Caco-2 (cell line): ENCODE results near the gene ITPKC. TPM values are rescaled to one million over a fixed set of nuclear protein-coding genes. Genes with fewer than 3 reads are reported as not detected.
A peak's percentile ranks its signal among the peaks of the same experiment; 100 is the strongest.

Experiments
- BruUV-seq: library from RNA; stranded (reverse); fragments of 400-500 nt; replicated peaks from 2 replicates; lab custom pipeline; 2021; lab: Mats Ljungman, UMichigan
- CTCF ChIA-PET: fragments of 300-600 bp; sonication (Branson Sonifier 250); formaldehyde crosslinking; loops from one replicate; lab custom pipeline; 2022; ENCODE audit warnings: antibody characterized with exemption; lab: Charles Lee
- POLR2A ChIA-PET: fragments of 300-600 bp; sonication (Branson Sonifier 250); formaldehyde crosslinking; loops from one replicate; lab custom pipeline; 2022; ENCODE audit warnings: antibody characterized with exemption; lab: Charles Lee
- DNase-seq, 2 experiments: peaks; one replicate each; pipeline versions ENCODE4 v3.0.0 to v3.0.0-alpha.2; 2020 to 2022
- H3K27me3 ChIP-seq: replicated peaks from 2 replicates; pipeline ENCODE4 v1.6.0; 2011; ENCODE audit warnings: low read length; ENCODE audit not compliant: control insufficient read depth, insufficient read depth
- H3K36me3 ChIP-seq: 2 replicates; pipeline ENCODE4 v1.5.1; 2011; ENCODE audit warnings: low read length; ENCODE audit not compliant: control insufficient read depth, insufficient read depth
- H3K4me1 ChIP-seq: fragments of 250-450 bp; sonication (Bioruptor Pico); 2 replicates; pipeline ENCODE4 v1.5.1; 2020; ENCODE audit warnings: mild to moderate bottlenecking
- H3K4me3 ChIP-seq: 2 replicates; pipeline ENCODE4 v1.5.1; 2011; ENCODE audit warnings: low read depth, mild to moderate bottlenecking, control low read depth, low read length
- H3K9me3 ChIP-seq: fragments of 250-450 bp; sonication (Bioruptor Pico); 2 replicates; pipeline ENCODE4 v1.5.1; 2020; ENCODE audit warnings: mild to moderate bottlenecking, moderate library complexity
- H3K27ac Mint-ChIP-seq: one replicate; pipeline ENCODE4 v1.8.0; 2022; ENCODE audit warnings: mixed read lengths; ENCODE audit not compliant: unreplicated experiment
- H3K27me3 Mint-ChIP-seq: one replicate; pipeline ENCODE4 v1.8.0; 2022; ENCODE audit warnings: mixed read lengths; ENCODE audit not compliant: insufficient read depth, unreplicated experiment
- H3K36me3 Mint-ChIP-seq: one replicate; pipeline ENCODE4 v1.8.0; 2022; ENCODE audit warnings: mild to moderate bottlenecking, mixed read lengths; ENCODE audit not compliant: insufficient read depth, unreplicated experiment
- H3K4me1 Mint-ChIP-seq: one replicate; pipeline ENCODE4 v1.8.0; 2022; ENCODE audit warnings: low read depth, mixed read lengths; ENCODE audit not compliant: unreplicated experiment
- H3K4me3 Mint-ChIP-seq: one replicate; pipeline ENCODE4 v1.8.0; 2022; ENCODE audit warnings: mild to moderate bottlenecking, moderate library complexity, mixed read lengths; ENCODE audit not compliant: unreplicated experiment
- H3K9me3 Mint-ChIP-seq: one replicate; pipeline ENCODE4 v1.8.0; 2022; ENCODE audit warnings: mixed read lengths; ENCODE audit not compliant: unreplicated experiment
- CTCF ChIP-seq, 2 experiments: fragments of 200-600 bp in 1 of 2; IDR thresholded peaks; 1 replicate in 1 of 2; 2 replicates in 1 of 2; pipeline versions ENCODE4 v1.5.1 to v1.8.0; 2011 to 2022; ENCODE audit warnings: antibody characterized with exemption in 1 of 2, control low read depth in 1 of 2, inconsistent platforms in 1 of 2, low read depth in 1 of 2, low read length in 1 of 2, mild to moderate bottlenecking in 1 of 2, moderate library complexity in 1 of 2; ENCODE audit not compliant: insufficient read depth in 1 of 2, severe bottlenecking in 1 of 2, unreplicated experiment in 1 of 2
- intact Hi-C: fragments of 100-400 bp; cut with micrococcal nuclease; formaldehyde crosslinking; loops from one replicate; pipeline ENCODE4 v1.10.0; 2022; ENCODE audit not compliant: unreplicated experiment
- total RNA-seq: library from RNA; stranded (reverse); gene quantifications from 2 replicates; pipeline ENCODE4 v1.2.3, GENCODE V29; 2022

The ITPKC gene
- total RNA-seq, 1 experiment from 2014 or later: 31.2 TPM

DNA sequence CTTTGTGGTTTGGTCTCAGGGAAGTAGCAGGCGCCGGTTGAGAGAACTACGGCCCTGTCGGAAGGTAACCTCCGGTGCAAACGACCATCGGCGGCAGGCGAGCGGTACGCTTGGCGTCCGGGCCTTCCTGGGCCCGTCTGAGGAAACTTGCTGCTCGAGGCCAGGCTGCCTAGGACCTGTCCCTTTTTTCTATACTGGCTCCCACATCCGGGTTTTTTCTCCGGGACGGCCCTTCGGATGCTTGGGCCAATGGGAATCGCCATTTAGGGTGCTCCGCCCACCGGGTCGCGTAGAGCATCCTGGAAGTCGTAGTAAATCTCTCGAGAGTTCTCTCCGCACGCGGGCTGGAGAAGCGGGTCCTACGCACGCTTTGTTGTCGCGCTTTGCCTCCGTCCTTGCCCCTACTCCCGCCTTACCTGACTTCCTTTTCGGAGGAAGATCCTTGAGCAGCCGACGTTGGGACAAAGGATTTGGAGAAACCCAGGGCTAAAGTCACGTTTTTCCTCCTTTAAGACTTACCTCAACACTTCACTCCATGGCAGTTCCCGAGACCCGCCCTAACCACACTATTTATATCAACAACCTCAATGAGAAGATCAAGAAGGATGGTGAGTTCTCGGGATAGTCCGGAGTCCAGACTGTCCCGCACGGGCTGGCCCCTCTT lies 34.1 kb downstream of the ITPKC start, which contains the start of gene SNRPA:
SNRPA (plus strand) TSS at position 330 of the 664 bp plus-strand sequence; CDS start at position 536, 206 bp downstream.
- Histone ChIP-seq H3K4me1 (peaks cover 21% of the 10 kb centered on the region), H3K9me3 (no peaks in the 10 kb centered on the region), H3K27me3 (no peaks in the 10 kb centered on the region), H3K36me3 (peaks cover 2% of the 10 kb centered on the region; the same call in 1 of the 2 replicates), H3K4me3 (peak within 1 kb of the TSS; percentile 73)
- peaks cover 71% of the 10 kb centered on the region for H3K36me3 Mint-ChIP-seq
- H3K9me3 Mint-ChIP-seq: no peaks in the 10 kb centered on the region
- H3K4me1 Mint-ChIP-seq: peaks cover 25% of the 10 kb centered on the region
- peak within 1 kb of the TSS; percentile 98 for H3K27ac Mint-ChIP-seq
- H3K4me3 Mint-ChIP-seq: peak within 1 kb of the TSS; percentile 93
- H3K27me3 Mint-ChIP-seq: no peaks in the 10 kb centered on the region
- TF ChIP-seq CTCF (IDR thresholded peaks at IDR 0.05; ENCODE audit: insufficient read depth in 1 of 2, low read depth in 1 of 2, low read length in 1 of 2, severe bottlenecking in 1 of 2, unreplicated experiment in 1 of 2): no peak
- BruUV-seq: no TSS peak
- POLR2A ChIA-PET: interaction anchor here (0.6 to 3.7 kb wide), 23 partner anchors 10 to 1338 kb away, joined by 3 to 147 read pairs (median 5); partner anchors contain the start of genes BLVRB, COQ8B, EGLN2 and ITPKC
- CTCF ChIA-PET: interaction anchor here (0.6 to 1.9 kb wide), 8 partner anchors 26 to 453 kb away, joined by 3 to 8 read pairs (median 4); partner anchors contain the start of gene EGLN2
- peak; percentile 98 to 99 for DNase-seq
- intact Hi-C loops: loop anchor here (1.0 to 10.0 kb wide), 5 partner anchors 27 to 86 kb away; partner anchors contain the start of genes COQ8B, NUMBL and RAB4B

DNA sequence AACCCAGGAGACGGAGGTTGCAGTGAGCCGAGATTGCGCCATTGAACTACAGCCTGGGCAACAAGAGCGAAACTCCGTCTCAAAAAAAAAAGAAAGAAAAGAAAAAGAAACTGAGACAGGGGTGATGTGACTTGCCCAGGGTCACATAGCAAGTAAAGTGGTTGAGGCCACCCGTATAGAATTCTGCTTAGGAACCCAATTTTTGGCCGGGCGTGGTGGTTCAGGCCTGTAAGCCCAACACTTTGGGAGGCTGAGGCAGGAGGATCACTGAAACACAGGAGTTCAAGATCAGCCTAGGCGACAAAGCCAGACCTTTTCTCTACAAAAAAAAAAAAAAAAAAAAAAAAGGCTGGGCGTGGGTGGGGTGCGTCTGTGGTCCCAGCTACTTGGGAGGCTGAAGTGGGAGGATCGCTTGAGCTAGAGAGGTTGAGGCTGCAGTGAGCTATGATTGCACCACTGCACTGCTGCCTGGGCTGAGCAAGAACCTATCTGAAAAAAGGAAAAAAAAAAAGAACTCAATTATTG lies 35.4 kb downstream of the ITPKC start:
- Mint-ChIP-seq H3K4me3 (peak overlapping the region; percentile 93), H3K4me1 (peaks cover 25% of the 10 kb centered on the region), H3K36me3 (peaks cover 84% of the 10 kb centered on the region), H3K27ac (peak overlapping the region; percentile 98), H3K9me3 (no peaks in the 10 kb centered on the region), H3K27me3 (no peaks in the 10 kb centered on the region)
- Histone ChIP-seq H3K4me1 (peaks cover 20% of the 10 kb centered on the region), H3K4me3 (peak overlapping the region; percentile 73), H3K27me3 (no peaks in the 10 kb centered on the region), H3K9me3 (no peaks in the 10 kb centered on the region), H3K36me3 (peaks cover 2% of the 10 kb centered on the region)
- TF ChIP-seq CTCF (IDR thresholded peaks at IDR 0.05; ENCODE audit: insufficient read depth in 1 of 2, low read depth in 1 of 2, low read length in 1 of 2, severe bottlenecking in 1 of 2, unreplicated experiment in 1 of 2): no peak
- BruUV-seq: no TSS peak
- ChIA-PET CTCF (interaction anchor here (0.7 to 1.9 kb wide), 2 partner anchors 25 to 54 kb away, joined by 3 to 8 read pairs; no protein-coding TSS in a partner anchor), POLR2A (interaction anchor here (0.5 to 3.7 kb wide), 5 partner anchors 26 to 61 kb away, joined by 4 to 147 read pairs (median 5); partner anchors contain the start of genes COQ8B, ITPKC and RAB4B)
- intact Hi-C loops: loop anchor here (10.0 kb wide), 1 partner anchor 88 kb away; no protein-coding TSS in a partner anchor
- no peak for DNase-seq
